PC-3 (cell line): ENCODE results near the gene RAB4B. TPM values are rescaled to one million over a fixed set of nuclear protein-coding genes. Genes with fewer than 3 reads are reported as not detected.

Experiments
- ATAC-seq: fragments of 200-7000 bp; cut with Tn5 transposase; 2 replicates; pipeline ENCODE4 v1.9.1; 2020; ENCODE audit warnings: mild to moderate bottlenecking, moderate library complexity
- BruUV-seq: library from RNA; stranded (reverse); fragments of 400-500 nt; replicated peaks from 2 replicates; lab custom pipeline; 2021; lab: Mats Ljungman, UMichigan
- CTCF ChIA-PET: fragments of 300-600 bp; sonication (Branson Sonifier 250); formaldehyde crosslinking; loops from one replicate; lab custom pipeline; 2022; ENCODE audit warnings: antibody characterized with exemption; lab: Charles Lee
- POLR2A ChIA-PET: fragments of 300-600 bp; sonication (Branson Sonifier 250); formaldehyde crosslinking; loops from one replicate; lab custom pipeline; 2022; ENCODE audit warnings: antibody characterized with exemption; ENCODE audit not compliant: unreplicated experiment; lab: Charles Lee
- DNase-seq: peaks from one replicate; pipeline ENCODE4 v3.0.0-alpha.2; 2015
- H2AFZ ChIP-seq: fragments of 300-600 bp; sonication (generic); 2 replicates; pipeline ENCODE4 v1.6.0; 2016; ENCODE audit warnings: antibody characterized with exemption, low read length
- H3F3A ChIP-seq: fragments of 300-600 bp; sonication (generic); one replicate; pipeline ENCODE4 v1.6.0; 2017; ENCODE audit warnings: antibody characterized with exemption, low read length, control low read depth, mild to moderate bottlenecking; ENCODE audit not compliant: unreplicated experiment
- H3K27ac ChIP-seq: fragments of 300-600 bp; sonication (generic); 2 replicates; pipeline ENCODE4 v1.5.1; 2016; ENCODE audit warnings: mild to moderate bottlenecking, low read length
- H3K27me3 ChIP-seq: fragments of 300-600 bp; sonication (generic); 2 replicates; pipeline ENCODE4 v1.6.1; 2016; ENCODE audit warnings: low read length, mixed read lengths
- H3K36me3 ChIP-seq: fragments of 300-600 bp; sonication (generic); 2 replicates; pipeline ENCODE4 v1.6.1; 2016; ENCODE audit warnings: low read depth, mixed run types, low read length, mixed read lengths
- H3K4me1 ChIP-seq: fragments of 300-600 bp; sonication (generic); 2 replicates; pipeline ENCODE4 v1.5.1; 2016; ENCODE audit warnings: low read length; ENCODE audit not compliant: insufficient read depth
- H3K4me2 ChIP-seq: fragments of 300-600 bp; sonication (generic); 2 replicates; pipeline ENCODE4 v1.6.0; 2016; ENCODE audit warnings: low read length
- H3K4me3 ChIP-seq: fragments of 300-600 bp; sonication (generic); 2 replicates; pipeline ENCODE4 v1.5.1; 2016; ENCODE audit warnings: mild to moderate bottlenecking, low read length, mixed read lengths
- H3K79me2 ChIP-seq: fragments of 300-600 bp; sonication (generic); 2 replicates; pipeline ENCODE4 v1.6.1; 2017; ENCODE audit warnings: low read length, mixed read lengths
- H3K9ac ChIP-seq: fragments of 300-600 bp; sonication (generic); 2 replicates; pipeline ENCODE4 v1.6.0; 2016; ENCODE audit warnings: mild to moderate bottlenecking, low read length
- H3K9me2 ChIP-seq: fragments of 300-600 bp; sonication (generic); replicated peaks from 2 replicates; pipeline ENCODE4 v1.6.1; 2016; ENCODE audit warnings: mixed run types, low read length, mixed read lengths
- H3K9me3 ChIP-seq: fragments of 300-600 bp; sonication (generic); 2 replicates; pipeline ENCODE4 v1.6.1; 2016; ENCODE audit warnings: low read length, mixed read lengths
- H4K20me1 ChIP-seq: fragments of 300-600 bp; sonication (generic); 2 replicates; pipeline ENCODE4 v1.6.1; 2016; ENCODE audit warnings: low read length, mixed read lengths
- EZH2 ChIP-seq: fragments of 300-600 bp; sonication (generic); IDR thresholded peaks from one replicate; pipeline ENCODE4 v1.6.1; 2017; ENCODE audit warnings: antibody characterized with exemption, mild to moderate bottlenecking, low read length; ENCODE audit not compliant: unreplicated experiment
- EZH2phosphoT487 ChIP-seq: fragments of 300-600 bp; sonication (generic); IDR thresholded peaks from 2 replicates; pipeline ENCODE4 v1.6.1; 2018; ENCODE audit warnings: mild to moderate bottlenecking, antibody characterized with exemption, low read length, borderline replicate concordance
- intact Hi-C: fragments of 100-400 bp; cut with micrococcal nuclease; formaldehyde crosslinking; loops from 2 replicates; pipeline ENCODE4 v1.9.0; 2023
- total RNA-seq: library from RNA; depleted of rRNA; stranded (reverse); fragments of >200 nt; gene quantifications from 2 replicates; pipeline ENCODE4 v1.2.3, GENCODE V29; 2014
- TF ChIP-seq, protein P1 (sequence below): fragments of 300-600 bp; sonication (generic); conservative IDR thresholded peaks from 2 replicates; pipeline ENCODE4 v1.5.1; 2017; ENCODE audit warnings: antibody characterized with exemption, low read depth, mild to moderate bottlenecking, low read length

RAB4B gene
- total RNA-seq, 1 experiment from 2014 or later: 7.4 TPM

GRCh38 chr19:40791996-40792395, 13.9 kb downstream of the RAB4B start:
- Histone ChIP-seq H3K4me1 (no peaks in the 10 kb centered on the region), H3K9ac (no peak overlapping the region), H3F3A (no peaks in the 10 kb centered on the region), H3K4me3 (no peak overlapping the region), H3K27ac (no peak overlapping the region), H3K4me2 (no peak overlapping the region), H3K9me3 (no peaks in the 10 kb centered on the region), H3K79me2 (no peaks in the 10 kb centered on the region), H2AFZ (no peak overlapping the region), H4K20me1 (no peaks in the 10 kb centered on the region), H3K27me3 (no peaks in the 10 kb centered on the region), H3K36me3 (no peaks in the 10 kb centered on the region), H3K9me2 (no peaks in the 10 kb centered on the region)
- ATAC-seq: no peak
- no peak for TF ChIP-seq EZH2
- TF ChIP-seq EZH2phosphoT487: no peak
- TF ChIP-seq, protein P1, sequence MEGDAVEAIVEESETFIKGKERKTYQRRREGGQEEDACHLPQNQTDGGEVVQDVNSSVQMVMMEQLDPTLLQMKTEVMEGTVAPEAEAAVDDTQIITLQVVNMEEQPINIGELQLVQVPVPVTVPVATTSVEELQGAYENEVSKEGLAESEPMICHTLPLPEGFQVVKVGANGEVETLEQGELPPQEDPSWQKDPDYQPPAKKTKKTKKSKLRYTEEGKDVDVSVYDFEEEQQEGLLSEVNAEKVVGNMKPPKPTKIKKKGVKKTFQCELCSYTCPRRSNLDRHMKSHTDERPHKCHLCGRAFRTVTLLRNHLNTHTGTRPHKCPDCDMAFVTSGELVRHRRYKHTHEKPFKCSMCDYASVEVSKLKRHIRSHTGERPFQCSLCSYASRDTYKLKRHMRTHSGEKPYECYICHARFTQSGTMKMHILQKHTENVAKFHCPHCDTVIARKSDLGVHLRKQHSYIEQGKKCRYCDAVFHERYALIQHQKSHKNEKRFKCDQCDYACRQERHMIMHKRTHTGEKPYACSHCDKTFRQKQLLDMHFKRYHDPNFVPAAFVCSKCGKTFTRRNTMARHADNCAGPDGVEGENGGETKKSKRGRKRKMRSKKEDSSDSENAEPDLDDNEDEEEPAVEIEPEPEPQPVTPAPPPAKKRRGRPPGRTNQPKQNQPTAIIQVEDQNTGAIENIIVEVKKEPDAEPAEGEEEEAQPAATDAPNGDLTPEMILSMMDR: no peak
- ChIA-PET POLR2A (no interaction called here), CTCF (no interaction called here)
- BruUV-seq: no TSS peak
- intact Hi-C loops: loop anchor here (10.0 kb wide), 1 partner anchor 127 kb away; no protein-coding TSS in a partner anchor
- no peak for DNase-seq

DNA sequence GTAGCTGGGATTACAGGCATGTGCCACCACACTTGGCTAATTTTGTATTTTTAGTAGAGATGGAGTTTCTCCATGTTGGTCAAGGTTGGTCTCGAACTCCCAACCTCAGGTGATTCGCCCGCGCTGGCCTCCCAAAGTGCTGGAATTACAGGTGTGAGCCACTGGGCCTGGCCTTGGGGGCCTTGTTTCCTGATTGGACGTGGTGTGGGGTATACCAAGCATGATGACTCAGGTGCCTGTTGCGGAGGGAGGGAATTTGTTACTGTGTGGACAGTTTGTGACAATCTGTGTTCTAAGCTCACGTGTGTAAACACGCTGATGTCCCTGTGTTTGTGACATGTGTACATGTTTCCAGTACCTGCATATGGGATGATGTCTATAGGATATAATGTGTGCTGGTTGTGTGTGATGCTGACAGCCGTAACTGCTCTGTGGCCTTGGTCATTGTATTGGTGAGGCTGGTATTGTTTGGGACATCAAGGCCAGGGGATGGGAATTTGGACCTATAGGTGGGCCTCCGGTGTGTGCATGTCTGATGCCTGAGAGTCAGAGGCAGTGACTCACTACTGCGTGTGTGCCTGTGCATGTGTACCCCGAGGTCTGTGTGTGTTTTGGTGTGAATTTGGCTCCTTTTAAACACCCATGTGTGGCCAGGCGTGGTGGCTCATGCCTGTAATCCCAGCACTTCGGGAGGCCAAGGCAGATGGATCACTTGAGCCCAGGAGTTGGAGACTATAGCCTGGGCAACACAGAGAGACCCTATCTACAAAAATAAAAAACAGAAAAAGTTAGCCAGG, 19.3 kb downstream of the RAB4B start:
- H3K27me3 ChIP-seq: no peaks in the 10 kb centered on the region
- H3K9me2 ChIP-seq: no peaks in the 10 kb centered on the region
- ChIA-PET POLR2A (no interaction called here), CTCF (no interaction called here)
- H3K4me3 ChIP-seq: no peak overlapping the region
- TF ChIP-seq EZH2: no peak
- peaks cover 8% of the 10 kb centered on the region; the same call in 1 of the 2 replicates for H4K20me1 ChIP-seq
- H3K9me3 ChIP-seq: no peaks in the 10 kb centered on the region
- H3K9ac ChIP-seq: no peak overlapping the region
- H3K79me2 ChIP-seq: peaks cover 29% of the 10 kb centered on the region
- H2AFZ ChIP-seq: peak overlapping the region; percentile 97; the same call in 1 of the 2 replicates
- intact Hi-C loops: loop anchor here (10.0 kb wide), 1 partner anchor 133 kb away; no protein-coding TSS in a partner anchor
- peaks cover 24% of the 10 kb centered on the region for H3K4me1 ChIP-seq
- H3F3A ChIP-seq: no peaks in the 10 kb centered on the region
- no peak overlapping the region for H3K27ac ChIP-seq
- DNase-seq: no peak
- H3K36me3 ChIP-seq: no peaks in the 10 kb centered on the region
- no TSS peak for BruUV-seq
- H3K4me2 ChIP-seq: no peak overlapping the region
- no peak for ATAC-seq

DNA sequence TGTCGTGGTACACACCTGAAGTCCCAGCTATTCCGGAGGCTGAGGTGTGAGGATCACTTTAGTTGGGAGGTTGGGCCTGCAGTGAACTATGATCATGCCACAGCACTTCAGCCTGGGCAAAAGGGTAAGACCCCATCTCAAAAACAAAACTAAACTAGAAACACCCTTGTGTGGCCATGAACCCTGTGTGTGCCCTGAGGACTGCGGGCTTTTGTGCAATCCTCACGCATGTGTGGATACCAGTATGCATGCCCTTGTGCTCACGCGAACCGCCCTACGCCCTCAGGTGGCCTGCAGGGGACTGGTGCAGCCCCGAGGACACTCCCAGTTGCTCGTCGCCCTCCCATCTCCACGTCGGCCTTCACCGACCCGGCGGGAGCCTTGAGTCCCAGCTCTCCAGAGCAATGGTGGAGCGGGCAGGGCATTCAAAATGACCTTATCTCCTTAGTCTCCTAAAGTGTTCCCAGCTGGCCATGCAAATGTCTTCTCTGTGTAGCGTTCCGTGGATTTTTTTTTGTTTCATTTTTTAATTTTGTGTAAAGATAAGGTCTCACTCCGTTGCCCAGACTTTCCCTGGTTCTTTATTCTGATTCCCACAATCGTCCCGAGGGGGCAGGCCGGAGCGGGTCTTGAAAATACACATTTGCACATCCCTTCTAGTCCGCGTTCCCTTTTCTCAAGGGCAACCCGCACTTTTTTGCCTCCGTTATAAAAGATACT, 20.1 kb downstream of the RAB4B start:
- Histone ChIP-seq H3K9me2 (no peaks in the 10 kb centered on the region), H2AFZ (peak overlapping the region; percentile 97), H3K36me3 (no peaks in the 10 kb centered on the region), H3K9me3 (no peaks in the 10 kb centered on the region), H3K27me3 (no peaks in the 10 kb centered on the region), H3K4me1 (peaks cover 31% of the 10 kb centered on the region), H4K20me1 (peaks cover 15% of the 10 kb centered on the region; the same call in 1 of the 2 replicates), H3K79me2 (peaks cover 36% of the 10 kb centered on the region), H3K27ac (peak overlapping the region; percentile 41), H3K4me3 (peak overlapping the region; percentile 78), H3K9ac (peak overlapping the region; percentile 52; the same call in 1 of the 2 replicates), H3K4me2 (peak overlapping the region; percentile 84), H3F3A (no peaks in the 10 kb centered on the region)
- CTCF ChIA-PET: interaction anchor here (0.6 kb wide), 1 partner anchor 10 kb away, joined by 3 read pairs; no protein-coding TSS in a partner anchor
- BruUV-seq: TSS peak; percentile 93
- ATAC-seq (peak; percentile 27), DNase-seq (peak; percentile 41)
- POLR2A ChIA-PET: interaction anchor here (0.6 kb wide), 1 partner anchor 20 kb away, joined by 4 read pairs; no protein-coding TSS in a partner anchor
- TF ChIP-seq, protein P1: peak; percentile 47
- no peak for TF ChIP-seq EZH2
- intact Hi-C loops: loop anchor here (1.0 to 10.0 kb wide), 2 partner anchors 111 to 133 kb away; no protein-coding TSS in a partner anchor
